ENCODE measurements around the gene LIPJ.

GRCh38 chr10:88647061-88647615 lies 60.6 kb downstream of the LIPJ start:
- no peak for TF ChIP-seq POLR2A (IDR thresholded peaks at IDR 0.05)
- no peak for TF ChIP-seq CTCF (IDR thresholded peaks at IDR 0.05)
- TF ChIP-seq POLR2AphosphoS5 (IDR thresholded peaks at IDR 0.05) = no peak

All from sigmoid colon (tissue), 4 donors.